GM19023 (cell line): Measurements from ENCODE around the gene ACAD8.

Experiments
- ATAC-seq: cut with Tn5 transposase; IDR thresholded peaks from one replicate; pipeline ENCODE4 v1.9.1; 2021; ENCODE audit warnings: mild to moderate bottlenecking, moderate library complexity; ENCODE audit not compliant: unreplicated experiment

Gene ACAD8

DNA sequence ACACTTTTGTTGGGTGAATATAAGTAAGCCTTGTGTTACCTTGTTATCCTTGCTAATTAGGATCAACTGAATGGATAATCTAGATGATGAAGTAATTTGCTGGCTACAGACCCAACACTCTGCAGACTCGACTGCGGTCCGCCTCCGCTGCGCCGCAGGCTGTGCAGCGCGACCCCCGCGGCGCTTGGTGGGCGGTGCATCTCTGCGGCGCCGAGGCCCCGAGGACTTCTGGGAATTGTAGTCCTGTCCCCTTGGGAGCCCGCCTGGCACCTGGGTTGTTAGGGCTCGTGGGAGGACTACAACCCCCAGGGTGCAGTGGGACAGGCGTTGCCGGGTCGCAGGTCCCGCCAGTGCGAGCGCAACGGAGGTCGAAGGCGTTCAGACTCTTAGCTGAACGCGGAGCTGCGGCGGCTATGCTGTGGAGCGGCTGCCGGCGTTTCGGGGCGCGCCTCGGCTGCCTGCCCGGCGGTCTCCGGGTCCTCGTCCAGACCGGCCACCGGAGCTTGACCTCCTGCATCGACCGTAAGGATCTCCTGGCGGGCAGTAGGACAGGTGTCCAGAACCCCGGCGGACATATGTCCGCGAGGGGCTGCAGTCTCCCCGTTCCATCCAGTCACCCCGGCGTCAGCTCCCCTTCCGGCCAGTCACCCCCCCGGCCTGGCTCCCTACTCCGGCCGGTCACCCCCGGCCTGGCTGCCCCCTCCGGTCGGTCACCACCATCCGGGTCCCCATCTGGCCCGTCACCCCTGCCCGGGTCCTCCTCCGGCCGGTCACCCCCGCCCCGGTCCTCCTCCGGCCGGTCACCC is at the start of gene ACAD8, which contains the start of gene THYN1:
TSS of gene ACAD8 (plus strand) at position 381 of the 806 bp plus-strand sequence. CDS start at position 414, 33 bp downstream.
TSS of gene THYN1 (minus strand) at position 165 of the 806 bp plus-strand sequence. CDS start 470 bp downstream, outside the sequence.
- ATAC-seq = peak; percentile 98

DNA sequence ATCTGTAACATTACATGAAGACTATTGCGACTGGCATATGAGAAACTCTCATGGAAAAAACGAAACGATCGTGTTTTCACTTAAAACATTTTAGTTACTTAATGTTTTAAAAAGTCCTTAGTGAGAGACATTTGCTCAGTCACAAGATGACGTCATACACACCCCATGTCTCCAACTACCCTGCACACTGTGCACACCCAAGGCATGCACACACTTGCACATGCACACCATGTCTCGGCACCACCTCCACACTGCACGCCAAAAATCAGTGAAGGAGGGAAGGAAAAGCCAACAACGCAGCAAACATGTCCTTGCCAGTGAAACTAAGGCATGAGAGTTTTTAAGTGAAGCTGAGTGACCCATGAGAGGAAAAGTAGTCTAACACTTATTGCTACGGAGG is 47.6 kb upstream of the ACAD8 start:
- ATAC-seq = no peak

DNA sequence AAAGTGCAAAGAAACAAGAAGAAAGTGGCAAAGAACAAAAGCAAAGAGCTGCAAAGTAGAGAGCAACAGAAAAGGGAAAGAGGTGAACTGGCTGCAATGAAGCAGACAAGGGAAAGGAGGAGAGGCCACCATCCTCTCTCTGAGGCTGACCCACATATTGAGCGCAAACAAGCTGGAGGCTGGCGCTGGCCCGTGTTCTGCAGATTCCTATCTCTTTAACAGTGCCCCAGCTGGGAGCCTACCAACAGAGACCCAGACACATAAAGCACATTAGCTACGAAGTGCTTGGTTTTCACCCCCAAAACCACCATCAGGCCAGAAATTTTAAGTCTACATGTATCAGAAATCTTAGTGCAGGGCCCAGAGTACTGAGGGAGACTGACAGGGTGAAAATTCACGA is 47.2 kb upstream of the ACAD8 start:
- no peak for ATAC-seq

GRCh38 chr11:134207538-134208239 is 45.7 kb upstream of the ACAD8 start:
- no peak for ATAC-seq

DNA sequence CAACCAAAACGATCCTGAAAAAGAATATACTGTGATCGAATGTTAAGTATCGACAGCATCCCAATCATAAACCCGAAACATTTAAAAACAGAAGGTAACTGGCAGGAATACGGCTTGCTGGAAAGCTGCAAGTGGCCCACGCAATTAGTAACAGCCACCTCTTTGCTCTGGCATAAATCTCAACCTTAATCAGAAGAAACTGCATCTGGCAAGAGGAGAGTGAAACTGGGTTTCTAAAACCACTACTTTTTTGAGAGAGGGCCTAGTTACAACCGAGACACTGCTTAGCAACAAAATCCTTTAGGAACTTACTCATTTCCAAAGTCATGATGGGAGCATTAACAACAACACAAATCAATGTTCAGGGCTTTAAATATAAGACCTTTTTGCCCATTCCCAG is 37.5 kb upstream of the ACAD8 start:
- no peak for ATAC-seq

DNA sequence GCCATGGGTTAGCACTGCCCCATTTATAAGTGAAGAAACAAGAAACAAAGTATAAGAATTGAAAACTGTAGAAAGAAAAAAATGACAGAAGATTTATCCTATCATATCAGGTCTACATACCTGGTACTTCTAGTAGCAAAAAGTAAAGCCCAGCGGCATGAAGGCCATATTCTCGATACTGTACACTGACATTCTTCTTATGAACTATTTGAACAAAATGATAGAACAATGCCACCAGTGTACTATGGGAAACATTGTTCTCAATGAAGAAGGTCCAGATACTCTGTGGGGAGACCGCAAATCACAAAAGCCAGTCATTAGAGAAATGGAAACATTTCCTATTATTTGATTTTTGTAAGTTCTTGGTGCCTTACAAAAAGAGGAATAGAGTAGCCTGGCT is 36.6 kb upstream of the ACAD8 start:
- no peak for ATAC-seq

- ATAC-seq = no peak
Measured at GRCh38 chr11:134223121-134223520, 30.2 kb upstream of the ACAD8 start.

GRCh38 chr11:134223836-134224709 is 29.3 kb upstream of the ACAD8 start, which contains the start of the genes NCAPD3 and VPS26B:
NCAPD3 (minus strand) TSS chr11:134223967; CDS start chr11:134223926, 41 bp downstream.
VPS26B (plus strand) TSS chr11:134224671; CDS start chr11:134225123, 452 bp downstream.
- ATAC-seq = peak; percentile 76

DNA sequence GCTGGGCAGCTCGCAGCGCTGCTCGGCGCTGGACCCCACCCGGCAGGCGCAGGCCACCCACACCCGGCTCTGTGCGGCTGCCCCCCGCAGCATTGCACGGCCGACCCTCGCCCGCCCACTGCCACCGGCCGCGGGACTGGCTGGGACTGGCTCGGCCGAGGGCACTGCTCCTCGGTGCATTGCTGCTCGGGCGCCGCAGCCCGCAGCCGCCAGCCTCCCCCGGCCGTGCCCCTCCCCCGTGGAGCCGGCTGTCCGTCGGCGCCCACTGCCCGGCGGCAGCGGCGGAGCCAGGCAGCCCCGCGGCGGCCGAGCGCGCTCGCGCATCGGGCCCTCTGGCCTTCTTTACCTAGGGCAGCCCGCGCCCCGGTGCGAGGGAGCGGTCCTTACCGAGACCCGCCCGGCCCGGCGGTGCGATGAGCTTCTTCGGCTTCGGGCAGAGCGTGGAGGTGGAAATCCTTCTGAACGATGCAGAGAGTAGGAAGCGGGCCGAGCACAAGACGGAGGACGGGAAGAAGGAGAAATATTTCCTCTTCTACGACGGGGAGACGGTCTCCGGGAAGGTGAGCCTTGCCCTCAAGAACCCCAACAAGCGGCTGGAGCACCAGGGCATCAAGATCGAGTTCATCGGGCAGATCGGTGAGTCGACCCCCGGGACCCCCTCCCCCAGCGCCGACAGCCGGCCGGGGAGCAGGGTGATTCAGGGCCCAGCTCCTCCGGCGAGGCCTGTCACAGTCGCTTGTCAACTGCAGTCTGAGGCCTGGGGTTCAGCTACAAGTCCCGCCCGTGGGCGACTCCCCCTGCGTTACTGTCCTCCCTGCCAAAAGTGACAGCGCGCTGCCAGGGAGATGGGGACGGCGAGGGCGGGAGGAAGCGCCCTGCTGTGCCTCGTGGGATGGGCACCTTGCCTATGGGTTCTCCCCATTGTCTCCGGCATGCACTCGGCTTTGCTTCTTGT is 28.4 kb upstream of the ACAD8 start:
- ATAC-seq = peak; percentile 22

GRCh38 chr11:134226806-134227325 is 26.5 kb upstream of the ACAD8 start:
- ATAC-seq = no peak

DNA sequence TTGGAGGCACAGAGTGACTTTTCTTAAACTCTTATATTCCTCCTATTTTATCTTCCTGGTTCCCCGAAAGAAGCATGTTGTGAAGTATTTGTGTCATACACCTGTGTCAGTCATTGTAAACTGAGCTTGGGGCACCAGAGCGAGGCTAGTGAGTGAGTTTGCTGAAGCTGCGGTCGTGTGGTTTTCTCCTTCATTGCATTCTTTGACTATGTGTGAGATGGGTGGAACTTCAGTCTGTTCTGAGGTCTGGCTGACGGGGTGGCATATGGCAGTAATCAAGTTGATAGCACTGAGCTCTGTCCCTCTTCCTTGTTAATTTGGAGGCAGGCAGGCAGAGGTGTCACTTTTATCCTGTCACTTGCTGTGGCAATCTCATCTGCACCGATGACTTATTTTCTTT is 24.7 kb upstream of the ACAD8 start:
- peak; percentile 43 for ATAC-seq

DNA sequence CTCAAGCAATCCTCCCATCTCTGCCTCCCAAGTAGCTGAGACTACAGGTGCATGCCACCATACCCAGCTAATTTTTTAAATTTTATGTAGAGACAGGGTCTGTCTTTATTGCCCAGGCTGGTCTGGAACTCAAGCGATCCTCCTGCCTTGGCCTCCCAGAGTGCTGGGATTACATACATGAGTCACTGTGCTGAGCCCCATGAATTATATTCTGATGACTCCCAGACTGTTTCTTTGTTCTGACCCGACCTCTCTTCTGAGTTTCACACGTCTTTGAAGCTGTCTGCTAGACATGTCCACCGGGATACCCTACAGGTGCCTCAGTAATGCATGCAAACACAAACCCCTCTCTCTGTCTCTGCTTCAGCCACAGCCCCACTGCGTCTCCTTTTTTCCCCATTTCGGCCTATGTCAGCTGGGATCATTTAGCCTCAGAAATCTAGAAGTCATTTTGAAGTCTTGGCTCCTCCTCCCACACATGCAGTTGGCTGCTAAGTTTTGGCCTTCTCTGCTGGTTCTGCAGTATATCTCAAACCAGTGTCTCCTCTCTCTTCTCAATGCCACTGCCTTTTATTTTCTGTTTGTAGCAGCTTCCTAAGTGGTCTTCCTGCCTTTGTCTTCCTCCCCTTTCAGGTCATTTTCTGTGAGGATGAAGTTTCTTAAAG is 24.1 kb upstream of the ACAD8 start:
- ATAC-seq = no peak

DNA sequence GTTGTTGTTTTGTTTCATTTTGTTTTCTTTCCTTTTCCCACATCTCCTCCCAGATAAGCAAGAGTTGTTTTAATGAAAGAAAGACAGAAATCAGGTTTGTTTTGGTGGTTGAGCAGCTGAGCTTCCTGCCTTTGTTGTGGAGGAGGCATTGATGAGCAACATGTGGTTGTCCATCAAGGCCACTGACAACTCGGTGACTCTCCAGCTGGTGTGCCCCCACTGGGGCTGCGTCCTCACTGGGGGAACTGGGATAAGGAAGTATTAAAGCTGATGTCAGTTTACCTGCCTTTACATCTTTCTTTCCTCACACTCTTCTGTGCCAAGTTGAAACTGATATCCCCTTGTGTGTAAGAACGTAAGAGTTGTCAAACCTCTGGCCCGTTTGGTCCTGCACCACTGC is 23.0 kb upstream of the ACAD8 start:
- no peak for ATAC-seq

DNA sequence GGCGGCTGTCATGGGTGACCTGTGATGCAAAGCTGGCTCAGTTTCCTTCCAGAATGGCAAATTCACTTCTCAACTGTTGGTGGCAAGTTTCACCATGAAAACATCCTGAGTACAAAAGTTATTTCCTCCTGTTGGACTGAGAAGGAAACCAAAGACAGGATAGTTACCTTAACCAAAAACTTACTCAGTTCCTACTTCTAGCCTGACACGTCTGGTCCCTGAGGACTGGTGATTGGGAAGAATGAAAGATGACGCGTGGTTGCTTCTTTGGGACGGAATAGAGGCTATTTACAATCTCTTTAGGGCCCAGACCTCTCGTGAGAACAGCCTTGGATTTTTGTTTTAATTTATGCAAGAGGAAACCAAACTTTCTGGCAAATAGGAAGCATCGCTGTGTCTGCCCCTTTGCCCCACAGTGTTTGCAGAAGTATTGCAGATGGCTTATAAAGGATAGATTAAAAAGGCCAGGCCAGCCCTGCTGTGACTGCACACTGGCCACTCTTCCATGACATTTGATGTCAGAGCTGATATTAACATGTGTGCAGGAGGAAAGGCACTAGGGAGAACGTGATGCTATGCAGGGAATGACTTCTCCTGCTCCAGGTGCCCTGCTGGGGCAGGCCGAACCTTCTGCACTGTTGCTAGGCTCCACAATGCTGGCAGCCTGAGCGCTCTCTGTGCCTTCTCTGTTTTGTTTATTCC is 21.3 kb upstream of the ACAD8 start:
- no peak for ATAC-seq

- ATAC-seq = no peak
Measured at GRCh38 chr11:134233729-134234179, 19.6 kb upstream of the ACAD8 start.

DNA sequence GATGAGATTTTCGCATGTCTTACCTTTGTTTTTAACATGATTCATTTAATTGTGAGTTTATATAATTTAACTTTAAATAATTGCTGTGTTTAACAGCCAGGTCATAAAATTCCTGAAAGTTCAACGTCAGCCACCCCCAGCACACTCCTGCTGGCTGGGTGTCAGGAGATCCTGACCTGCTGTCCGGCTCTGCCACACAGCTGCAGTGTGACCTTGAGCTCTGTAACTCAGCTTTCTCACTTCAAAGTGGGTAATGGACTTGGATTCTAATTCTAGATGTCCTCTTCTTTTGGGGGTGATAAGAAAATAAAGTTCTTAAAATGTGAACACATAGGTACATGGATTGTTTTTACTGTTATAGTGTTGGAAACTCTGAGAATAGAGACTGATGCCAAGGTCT is 18.0 kb upstream of the ACAD8 start:
- ATAC-seq = no peak

DNA sequence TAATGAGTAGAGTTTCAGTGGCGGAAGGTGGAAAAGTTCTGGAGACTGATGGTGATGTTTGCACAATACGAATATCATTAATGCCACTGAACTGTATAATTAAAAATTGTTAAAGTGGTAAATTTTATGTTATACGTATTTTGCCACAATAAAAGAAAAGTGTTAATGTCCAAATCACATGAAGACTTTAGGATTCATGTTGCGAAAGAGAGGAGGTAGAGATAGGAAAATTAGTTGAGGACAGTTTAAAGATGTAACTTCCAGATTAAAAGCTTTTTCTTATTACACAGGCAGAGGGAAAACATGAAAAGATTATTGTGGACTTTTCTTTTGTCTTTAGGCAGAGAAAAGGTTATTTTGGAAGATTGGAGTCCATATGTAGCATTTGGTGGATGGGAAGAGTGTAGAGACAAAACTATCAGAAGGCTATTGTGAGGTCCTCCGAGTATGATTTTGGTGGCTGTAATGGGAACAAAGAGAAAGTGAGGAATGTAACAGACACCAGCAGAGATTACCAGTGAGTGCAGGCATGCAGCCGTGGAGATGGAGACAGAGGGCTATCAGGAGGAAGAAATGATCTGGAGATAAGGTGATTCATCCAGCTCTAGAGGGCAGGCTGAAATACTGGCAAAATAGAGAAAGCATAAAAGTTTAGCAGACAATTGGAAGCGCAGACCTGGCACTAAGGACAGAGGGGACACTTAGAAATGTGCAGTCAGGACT is 16.4 kb upstream of the ACAD8 start:
- ATAC-seq = no peak

DNA sequence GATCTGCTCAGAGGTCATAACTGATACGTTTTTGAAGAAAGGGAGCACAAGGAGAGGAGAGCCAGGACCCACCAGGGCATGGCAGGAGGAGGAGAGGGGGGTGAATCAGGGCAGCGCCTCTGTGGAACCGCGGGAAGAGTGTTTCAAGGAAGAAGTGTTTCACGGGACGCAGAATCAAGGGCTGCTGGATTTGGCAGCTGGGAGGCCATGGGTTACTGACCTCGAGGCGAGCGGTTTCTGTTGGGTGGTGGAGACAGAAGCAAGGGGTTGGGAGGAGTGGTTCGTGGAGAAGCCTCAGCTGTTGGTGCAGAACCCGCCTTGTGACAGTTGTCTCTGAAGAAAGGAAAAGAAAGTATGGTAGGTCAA is 15.8 kb upstream of the ACAD8 start:
- ATAC-seq = no peak
